Adipocyte (in vitro differentiated cells): ENCODE measurements around the gene MRPL40.

Source experiments
- DNase-seq: peaks from one replicate; pipeline ENCODE4 v3.0.0-alpha.2; 2015; ENCODE audit warnings: low read depth
- H3K27me3 ChIP-seq: replicated peaks from 2 replicates; pipeline ENCODE4 v1.7.0; 2013; ENCODE audit warnings: mild to moderate bottlenecking, low read length, moderate library complexity; ENCODE audit not compliant: control insufficient read depth, insufficient read depth
- H3K36me3 ChIP-seq: 2 replicates; pipeline ENCODE4 v1.7.0; 2013; ENCODE audit warnings: low read length, mild to moderate bottlenecking, moderate library complexity; ENCODE audit not compliant: control insufficient read depth, insufficient read depth, severe bottlenecking
- H3K4me1 ChIP-seq: 2 replicates; pipeline ENCODE4 v1.7.0; 2013; ENCODE audit warnings: mild to moderate bottlenecking, low read length, moderate library complexity; ENCODE audit not compliant: control insufficient read depth, insufficient read depth
- H3K4me3 ChIP-seq: 2 replicates; pipeline ENCODE4 v1.7.0; 2013; ENCODE audit warnings: mild to moderate bottlenecking, low read length, moderate library complexity
- H3K9ac ChIP-seq: 2 replicates; pipeline ENCODE4 v1.7.0; 2013; ENCODE audit warnings: mild to moderate bottlenecking, low read length, moderate library complexity
- H3K9me3 ChIP-seq: 2 replicates; pipeline ENCODE4 v1.7.0; 2013; ENCODE audit warnings: mild to moderate bottlenecking, low read length, moderate library complexity; ENCODE audit not compliant: control insufficient read depth

MRPL40 gene

GRCh38 chr22:19432133-19432851, at the start of gene MRPL40:
Gene MRPL40 (plus strand): TSS chr22:19432545. CDS start chr22:19432555, 10 bp downstream.
- DNase-seq: peak; percentile 97
- no peaks in the 10 kb centered on the region for H3K27me3 ChIP-seq
- H3K9ac ChIP-seq: peak within 1 kb of the TSS; percentile 93
- H3K9me3 ChIP-seq: no peaks in the 10 kb centered on the region
- H3K4me1 ChIP-seq: peaks cover 28% of the 10 kb centered on the region
- peaks cover 26% of the 10 kb centered on the region for H3K36me3 ChIP-seq
- H3K4me3 ChIP-seq: peak within 1 kb of the TSS; percentile 94

DNA sequence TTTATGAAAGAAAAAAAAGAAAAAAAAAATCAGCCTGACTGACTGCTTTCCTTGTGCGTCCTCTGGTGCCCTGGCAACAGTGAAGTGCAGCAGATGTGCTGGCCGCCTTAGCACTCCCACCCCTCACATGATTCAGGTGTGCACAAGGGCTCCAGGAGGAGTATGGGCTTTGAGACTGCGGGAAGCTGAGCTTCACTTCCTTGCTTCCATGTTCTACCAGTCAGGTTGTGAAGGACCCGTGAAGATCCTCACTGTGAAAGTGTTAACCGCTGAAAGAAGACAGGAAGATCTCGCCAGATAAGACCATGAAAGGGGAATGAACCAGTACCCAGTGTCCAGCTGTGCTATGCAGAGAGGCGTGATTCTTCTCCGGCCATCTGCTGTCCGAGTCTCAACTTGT, 49.1 kb upstream of the MRPL40 start:
- peaks cover 80% of the 10 kb centered on the region for H3K36me3 ChIP-seq
- no peaks in the 10 kb centered on the region for H3K27me3 ChIP-seq
- H3K4me3 ChIP-seq: no peak overlapping the region
- H3K4me1 ChIP-seq: no peaks in the 10 kb centered on the region
- no peaks in the 10 kb centered on the region for H3K9me3 ChIP-seq
- DNase-seq: no peak
- no peak overlapping the region for H3K9ac ChIP-seq

DNA sequence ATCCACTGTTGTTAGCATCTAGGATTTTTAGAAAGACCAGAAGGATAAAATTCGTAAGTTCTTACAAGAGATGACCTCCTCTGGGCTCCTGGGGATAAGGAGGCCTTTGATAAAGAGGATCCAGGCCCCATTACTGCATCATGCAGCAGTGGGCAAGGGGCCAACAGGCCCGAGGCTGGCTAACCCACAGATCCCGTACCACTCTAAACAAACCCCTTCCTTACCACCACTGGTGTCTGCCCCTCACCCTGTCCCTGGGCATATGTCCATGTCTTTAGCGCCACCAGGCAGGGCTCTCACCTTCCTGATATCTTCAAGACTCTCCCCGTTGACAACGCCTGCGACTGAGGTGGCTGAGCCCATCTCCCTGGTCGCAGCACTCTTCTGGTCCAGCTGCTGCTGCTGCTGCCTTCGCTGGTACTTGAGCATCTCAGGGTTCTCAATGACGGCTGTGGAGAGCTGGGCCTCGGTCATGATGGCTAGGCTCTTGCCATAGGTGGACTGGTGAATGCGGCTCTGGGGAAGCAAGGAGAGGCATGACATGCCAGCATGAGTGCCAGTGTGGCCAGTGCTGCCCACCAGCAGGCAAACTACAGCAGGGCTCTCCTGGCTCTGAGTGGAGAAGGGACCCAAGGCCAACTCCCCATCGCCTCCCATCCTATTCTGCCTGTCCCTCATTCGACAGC, 47.0 kb upstream of the MRPL40 start:
- no peak for DNase-seq
- H3K4me1 ChIP-seq: no peaks in the 10 kb centered on the region
- no peak overlapping the region for H3K9ac ChIP-seq
- peaks cover 97% of the 10 kb centered on the region for H3K36me3 ChIP-seq
- no peaks in the 10 kb centered on the region for H3K9me3 ChIP-seq
- H3K4me3 ChIP-seq: no peak overlapping the region
- H3K27me3 ChIP-seq: no peaks in the 10 kb centered on the region

DNA sequence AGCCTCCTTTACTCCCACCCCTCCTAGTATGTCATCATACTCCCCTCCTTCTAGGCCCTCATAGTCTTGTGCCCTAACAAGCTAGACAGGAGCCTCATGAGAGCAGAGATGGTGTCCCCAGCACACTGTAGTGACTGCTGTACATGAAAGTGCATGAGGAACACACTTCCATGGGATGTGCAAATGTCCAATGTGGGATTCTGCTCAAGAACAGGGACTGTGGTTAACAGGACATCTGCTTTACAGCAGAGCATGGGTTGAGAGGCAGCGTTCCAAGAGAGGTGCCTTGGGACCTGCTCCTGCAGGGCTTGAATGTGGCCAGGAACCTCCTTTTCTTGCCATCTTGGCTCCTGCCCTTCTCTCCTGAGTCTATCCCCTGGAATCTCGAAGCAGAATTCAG, 46.1 kb upstream of the MRPL40 start:
- Histone ChIP-seq H3K27me3 (no peaks in the 10 kb centered on the region), H3K4me1 (no peaks in the 10 kb centered on the region), H3K4me3 (no peak overlapping the region), H3K36me3 (peaks cover 100% of the 10 kb centered on the region), H3K9me3 (no peaks in the 10 kb centered on the region), H3K9ac (no peak overlapping the region)
- no peak for DNase-seq

DNA sequence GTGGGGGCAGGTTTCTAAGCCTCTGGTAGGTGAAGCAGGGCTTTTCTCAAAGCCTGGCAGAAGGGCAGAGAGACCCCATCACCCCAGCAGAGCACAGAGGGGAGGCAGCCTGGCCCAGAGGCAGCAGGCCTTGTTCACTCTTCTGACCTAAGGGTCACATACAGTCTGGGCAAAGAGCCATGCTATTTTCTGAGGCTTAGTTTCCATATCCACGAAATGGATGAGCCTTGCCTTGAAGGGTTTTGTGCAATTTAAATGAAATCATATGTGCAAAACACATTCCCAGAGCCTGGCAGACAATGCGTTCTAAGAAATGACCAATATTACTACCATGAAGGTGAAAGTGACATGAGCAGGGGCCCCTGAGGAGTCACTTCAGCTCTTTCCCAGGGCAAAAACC, 45.3 kb upstream of the MRPL40 start:
- H3K9me3 ChIP-seq: no peaks in the 10 kb centered on the region
- peak; percentile 24 for DNase-seq
- H3K4me1 ChIP-seq: no peaks in the 10 kb centered on the region
- H3K36me3 ChIP-seq: peaks cover 98% of the 10 kb centered on the region
- no peaks in the 10 kb centered on the region for H3K27me3 ChIP-seq
- H3K4me3 ChIP-seq: no peak overlapping the region
- H3K9ac ChIP-seq: no peak overlapping the region

DNA sequence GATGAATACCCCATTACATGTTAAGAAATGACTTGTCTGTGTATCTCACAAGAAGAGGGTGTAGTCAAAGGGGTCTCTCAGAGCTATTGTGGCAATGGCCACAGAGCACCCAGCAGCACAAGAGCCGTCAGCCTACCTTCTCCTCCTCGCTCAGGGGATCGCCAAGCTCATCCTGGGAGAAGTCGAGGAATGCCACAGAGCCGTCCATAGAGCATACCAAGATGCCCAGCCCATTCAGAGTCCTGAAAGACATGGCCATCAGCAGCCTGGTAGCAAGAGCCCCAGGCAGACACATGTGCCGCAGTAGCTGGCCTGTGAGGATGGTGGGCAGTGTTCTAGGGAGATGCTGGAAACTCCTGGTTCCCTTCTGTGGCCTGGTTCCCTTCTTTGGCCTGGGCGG, 44.8 kb upstream of the MRPL40 start:
- no peak for DNase-seq
- H3K36me3 ChIP-seq: peaks cover 98% of the 10 kb centered on the region
- no peaks in the 10 kb centered on the region for H3K9me3 ChIP-seq
- no peaks in the 10 kb centered on the region for H3K27me3 ChIP-seq
- H3K4me3 ChIP-seq: no peak overlapping the region
- no peaks in the 10 kb centered on the region for H3K4me1 ChIP-seq
- no peak overlapping the region for H3K9ac ChIP-seq

- Histone ChIP-seq H3K36me3 (peaks cover 96% of the 10 kb centered on the region), H3K4me3 (no peak overlapping the region), H3K9ac (no peak overlapping the region)
These were observed 38.6 kb upstream of the MRPL40 start for GRCh38 chr22:19393704-19394103.

DNA sequence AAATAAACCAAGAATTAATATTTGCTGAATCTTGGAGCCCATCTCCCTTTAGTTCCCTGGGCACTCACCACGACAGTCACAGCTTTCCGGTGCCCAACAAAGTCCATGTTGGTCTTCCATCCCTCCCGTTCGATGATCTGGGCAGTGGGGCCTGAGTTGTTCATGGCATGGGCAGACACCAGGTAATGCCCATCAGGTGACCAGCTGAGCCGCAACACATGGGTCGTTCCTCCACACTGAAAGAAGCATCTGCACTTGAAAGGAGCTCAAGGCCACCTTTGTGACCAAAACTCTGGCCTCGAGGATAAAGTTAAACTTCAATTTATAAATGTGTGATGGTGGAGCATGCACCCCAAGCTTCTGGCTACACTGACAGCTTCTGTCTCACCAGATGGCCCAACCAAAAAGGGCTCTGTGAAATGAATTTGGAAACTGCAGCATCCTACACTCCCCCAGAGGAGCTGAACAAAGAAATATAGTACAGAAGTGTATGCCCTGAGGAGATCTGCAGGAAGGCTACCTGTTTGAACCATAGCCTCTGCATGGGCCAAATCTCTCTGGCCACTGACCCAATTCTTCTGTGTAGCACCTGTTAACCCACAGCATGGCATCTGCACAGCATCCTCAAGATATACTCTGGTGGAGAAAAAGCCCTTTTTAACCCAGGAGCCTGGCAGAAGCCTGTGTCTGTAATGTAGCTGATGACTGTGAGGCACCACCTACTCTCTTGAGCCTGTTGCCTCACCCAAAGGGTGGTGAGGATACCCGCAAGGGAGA, 37.9 kb upstream of the MRPL40 start:
- Histone ChIP-seq H3K36me3 (peaks cover 90% of the 10 kb centered on the region), H3K9me3 (no peaks in the 10 kb centered on the region), H3K27me3 (no peaks in the 10 kb centered on the region), H3K4me1 (no peaks in the 10 kb centered on the region), H3K4me3 (no peak overlapping the region), H3K9ac (no peak overlapping the region)
- no peak for DNase-seq

More at GRCh38 chr22:19393704-19394103, 38.6 kb upstream of the MRPL40 start:
- Histone ChIP-seq H3K4me1 (no peaks in the 10 kb centered on the region), H3K27me3 (no peaks in the 10 kb centered on the region), H3K9me3 (no peaks in the 10 kb centered on the region)
- no peak for DNase-seq

GRCh38 chr22:19395276-19395675, 37.1 kb upstream of the MRPL40 start:
- no peaks in the 10 kb centered on the region for H3K27me3 ChIP-seq
- no peak overlapping the region for H3K9ac ChIP-seq
- no peaks in the 10 kb centered on the region for H3K4me1 ChIP-seq
- DNase-seq: no peak
- no peak overlapping the region for H3K4me3 ChIP-seq
- peaks cover 90% of the 10 kb centered on the region for H3K36me3 ChIP-seq
- H3K9me3 ChIP-seq: no peaks in the 10 kb centered on the region

DNA sequence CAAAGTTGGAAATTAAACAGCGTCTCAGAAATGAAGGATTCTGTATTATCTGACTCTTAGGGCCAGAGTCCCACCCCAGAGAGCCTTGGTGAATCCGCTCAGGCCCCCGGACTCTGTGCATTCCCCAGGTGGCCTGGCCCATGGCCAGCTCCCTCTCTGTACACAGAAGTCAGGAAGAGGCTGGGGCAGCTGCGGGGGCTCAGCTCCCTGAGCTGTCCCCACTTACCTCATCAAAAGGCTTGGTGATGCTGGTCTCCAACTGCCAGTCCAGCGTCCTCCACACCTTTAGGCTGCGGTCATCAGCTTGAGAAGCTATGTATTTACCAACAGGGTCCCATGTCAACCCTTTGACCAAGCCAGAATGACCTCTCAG, 35.8 kb upstream of the MRPL40 start:
- peaks cover 92% of the 10 kb centered on the region for H3K36me3 ChIP-seq

More for the DNA sequence above, 35.8 kb upstream of the MRPL40 start:
- H3K9ac ChIP-seq: no peak overlapping the region
- H3K9me3 ChIP-seq: no peaks in the 10 kb centered on the region
- no peak overlapping the region for H3K4me3 ChIP-seq
- no peaks in the 10 kb centered on the region for H3K27me3 ChIP-seq
- no peak for DNase-seq
- no peaks in the 10 kb centered on the region for H3K4me1 ChIP-seq
